ENCODE results near the gene ROR2.

- no peak for TF ChIP-seq POLR2AphosphoS5 (IDR thresholded peaks at IDR 0.05; ENCODE audit: low read depth, low read length)
- no peak for TF ChIP-seq TAF1 (IDR thresholded peaks at IDR 0.05; ENCODE audit: low read depth, low read length)
- no peak for TF ChIP-seq POLR2A (IDR thresholded peaks at IDR 0.05; ENCODE audit: low read depth, low read length)
- no peak for TF ChIP-seq SPI1 (IDR thresholded peaks at IDR 0.05; ENCODE audit: low read depth, low read length)
Observed at GRCh38 chr9:91858213-91859030, 91.6 kb downstream of the ROR2 start.
